GM21619 (cell line): ENCODE results near the gene E2F3.
"Not testable (repeated sequence)": the region's sequence is repeated elsewhere in the genome, so short reads cannot be mapped to it uniquely, and the experiment has no call there.

ENCODE experiments used
- ATAC-seq: cut with Tn5 transposase; IDR thresholded peaks from one replicate; pipeline ENCODE4 v1.9.1; 2021; ENCODE audit not compliant: unreplicated experiment

Gene E2F3

GRCh38 chr6:20464041-20464440 lies 62.4 kb downstream of the E2F3 start:
- ATAC-seq, result no peak

- no peak for ATAC-seq
Measured at GRCh38 chr6:20464847-20465246, 63.2 kb downstream of the E2F3 start.

GRCh38 chr6:20465616-20466015 lies 63.9 kb downstream of the E2F3 start:
- not testable (repeated sequence) for ATAC-seq

- ATAC-seq, result peak; percentile 46
Measured at GRCh38 chr6:20467437-20467836, 65.8 kb downstream of the E2F3 start.

- no peak for ATAC-seq
Measured at GRCh38 chr6:20468209-20468608, 66.5 kb downstream of the E2F3 start.

GRCh38 chr6:20472748-20473147 lies 71.1 kb downstream of the E2F3 start:
- ATAC-seq, result no peak

GRCh38 chr6:20473518-20473917 lies 71.8 kb downstream of the E2F3 start:
- no peak for ATAC-seq

GRCh38 chr6:20474874-20475542 lies 73.3 kb downstream of the E2F3 start:
- ATAC-seq, result no peak

GRCh38 chr6:20476501-20477043 lies 74.9 kb downstream of the E2F3 start:
- ATAC-seq, result no peak

GRCh38 chr6:20477485-20477884 lies 75.8 kb downstream of the E2F3 start:
- no peak for ATAC-seq

- ATAC-seq, result no peak
Measured at GRCh38 chr6:20479060-20479459, 77.4 kb downstream of the E2F3 start.

GRCh38 chr6:20479526-20479925 lies 77.8 kb downstream of the E2F3 start:
- ATAC-seq, result no peak

GRCh38 chr6:20481281-20481680 lies 79.6 kb downstream of the E2F3 start:
- no peak for ATAC-seq

- no peak for ATAC-seq
Measured at GRCh38 chr6:20483887-20484497, 82.3 kb downstream of the E2F3 start.

- no peak for ATAC-seq
Measured at GRCh38 chr6:20486641-20487040, 85.0 kb downstream of the E2F3 start.

- no peak for ATAC-seq
Measured at GRCh38 chr6:20487669-20488375, 86.1 kb downstream of the E2F3 start.

GRCh38 chr6:20490591-20490990 lies 88.9 kb downstream of the E2F3 start:
- no peak for ATAC-seq

GRCh38 chr6:20492099-20492498 lies 90.4 kb downstream of the E2F3 start:
- no peak for ATAC-seq

- ATAC-seq, result no peak
Measured at GRCh38 chr6:20497216-20498040, 95.7 kb downstream of the E2F3 start.

GRCh38 chr6:20498041-20498385 lies 96.3 kb downstream of the E2F3 start:
- no peak for ATAC-seq

- no peak for ATAC-seq
Measured at GRCh38 chr6:20509212-20509611, 107.5 kb downstream of the E2F3 start.
